Sigmoid colon (tissue), 7 donors: ENCODE data around the gene DENND4B. TPM values are rescaled to one million over a fixed set of nuclear protein-coding genes. Genes with fewer than 3 reads are reported as not detected.
A peak's percentile ranks its signal among the peaks of the same experiment; 100 is the strongest.

ENCODE experiments used
- DNase-seq: peaks from one replicate; pipeline ENCODE4 v3.0.0-alpha.2; 2019
- H3K27ac ChIP-seq, 4 donors: fragments of 200-600 bp; sonication (generic); one replicate each; pipeline ENCODE4 v1.5.1; 2016 to 2019; ENCODE audit warnings: mild to moderate bottlenecking in 1 of 4
- H3K27me3 ChIP-seq, 3 donors: fragments of 200-600 bp; sonication (generic); one replicate each; pipeline ENCODE4 v1.5.1; 2019; ENCODE audit warnings: mild to moderate bottlenecking in 1 of 3
- H3K36me3 ChIP-seq, 4 donors: fragments of 200-600 bp; sonication (generic); one replicate each; pipeline ENCODE4 v1.5.1; 2016 to 2019
- H3K4me1 ChIP-seq, 4 donors: fragments of 200-600 bp; sonication (generic); one replicate each; pipeline ENCODE4 v1.5.1; 2017 to 2019
- H3K4me3 ChIP-seq, 4 donors: fragments of 200-600 bp; sonication (generic); one replicate each; pipeline ENCODE4 v1.5.1; 2017 to 2019; ENCODE audit warnings: mild to moderate bottlenecking in 2 of 4, moderate library complexity in 1 of 4
- H3K9me3 ChIP-seq, 4 donors: fragments of 200-600 bp in 3 of 4; sonication (generic) in 3 of 4; one replicate each; pipeline versions ENCODE4 v1.5.1 to v1.6.1; 2013 to 2019
- CTCF ChIP-seq, 4 experiments: fragments of 450-650 bp in 3 of 4; fragments of 200-600 bp in 1 of 4; IDR thresholded peaks; one replicate each; pipeline ENCODE4 v1.5.1; 2016 to 2019; ENCODE audit warnings: antibody characterized with exemption in 4 of 4, mild to moderate bottlenecking in 3 of 4, moderate library complexity in 2 of 4
- EP300 ChIP-seq, 4 donors: sonication (generic); formaldehyde crosslinking; IDR thresholded peaks; one replicate each; pipeline ENCODE4 v1.6.1; 2017; ENCODE audit warnings: antibody characterized with exemption in 4 of 4
- POLR2A ChIP-seq, 2 donors: fragments of 450-650 bp; IDR thresholded peaks; one replicate each; pipeline ENCODE4 v1.6.1; 2016; ENCODE audit warnings: antibody characterized with exemption in 2 of 2, mild to moderate bottlenecking in 2 of 2, moderate library complexity in 2 of 2
- POLR2AphosphoS5 ChIP-seq, 4 donors: sonication (generic); formaldehyde crosslinking; IDR thresholded peaks; one replicate each; pipeline ENCODE4 v1.6.1; 2017; ENCODE audit warnings: antibody characterized with exemption in 4 of 4
- WGBS, 2 donors: extraction: QIAGEN DNeasy Blood & Tissue Kit; methylation state at CpG; one replicate each; pipeline ENCODE4 v1.1.7; 2013; 5-methylcytosine and 5-hydroxymethylcytosine counted together
- intact Hi-C: fragments of 100-400 bp; cut with DNase I; formaldehyde crosslinking; loops from one replicate; pipeline ENCODE4 v1.15.1; 2023
- polyA plus RNA-seq, 3 donors: library from polyadenylated mRNA; stranded (reverse); fragments of 200-250 nt; gene quantifications; one replicate each; pipeline ENCODE4 v1.2.3, GENCODE V29; 2013
- total RNA-seq, 4 donors: library from RNA; depleted of rRNA; stranded (reverse); fragments of >200 nt; gene quantifications; one replicate each; pipeline ENCODE4 v1.1.0, GENCODE V29; 2016
- donor health status: healthy with polysubstance abuse.
- donor health status: Bipolar disorder and iron deficiency.
- donor health status: healthy.

DENND4B gene
- total and polyA plus RNA-seq, 7 donors = 4.9 to 41.6 (median 18.1) TPM

GRCh38 chr1:153968408-153968807 lies 21.9 kb upstream of the DENND4B start:
- 8 to 17% methylated on average over 13 of the region's 13 CpGs for WGBS, 2 donors
- intact Hi-C loops = loop anchor here (2.0 kb wide), 1 partner anchor 16 kb away; no protein-coding TSS in a partner anchor
- Histone ChIP-seq H3K36me3 (peaks cover 0 to 4% (median 0%) of the 10 kb centered on the region in 4 donors), H3K27ac (peak overlapping the region; percentile 82 to 93 (median 91)), H3K4me3 (peak overlapping the region; percentile 45 to 59 (median 53)), H3K4me1 (peaks cover 0 to 37% (median 28%) of the 10 kb centered on the region in 4 donors), H3K27me3 (no peaks in the 10 kb centered on the region), H3K9me3 (no peaks in the 10 kb centered on the region)
- DNase-seq = peak; percentile 70
- no peak for TF ChIP-seq POLR2AphosphoS5 (IDR thresholded peaks at IDR 0.05)
- TF ChIP-seq EP300 (IDR thresholded peaks at IDR 0.05) = no peak
- TF ChIP-seq POLR2A (IDR thresholded peaks at IDR 0.05) = no peak
- no peak for TF ChIP-seq CTCF (IDR thresholded peaks at IDR 0.05)

- peak overlapping the region; percentile 82 to 93 (median 91) for H3K27ac ChIP-seq
These were observed 21.5 kb upstream of the DENND4B start for GRCh38 chr1:153968000-153968363.

GRCh38 chr1:153967107-153967999 lies 20.8 kb upstream of the DENND4B start, which contains the start of gene CREB3L4:
CREB3L4 (plus strand) TSS chr1:153967902; CDS start chr1:153968526, 624 bp downstream.
- H3K4me3 ChIP-seq = peak within 1 kb of the TSS; percentile 45 to 59 (median 53)
- no peaks in the 10 kb centered on the region for H3K36me3 ChIP-seq
- peak; percentile 97 for DNase-seq
- H3K9me3 ChIP-seq = no peaks in the 10 kb centered on the region
- H3K27me3 ChIP-seq = no peaks in the 10 kb centered on the region
- intact Hi-C loops = no loop called here
- H3K27ac ChIP-seq = peak within 1 kb of the TSS; percentile 82 to 93 (median 91)
- peaks cover 0 to 44% (median 33%) of the 10 kb centered on the region in 4 donors for H3K4me1 ChIP-seq
- TF ChIP-seq EP300 (IDR thresholded peaks at IDR 0.05) (no peak), POLR2A (IDR thresholded peaks at IDR 0.05) (peak; percentile 66 to 72), CTCF (IDR thresholded peaks at IDR 0.05) (peak in 3 of 4 experiments; percentile 12 to 27 (median 25)), POLR2AphosphoS5 (IDR thresholded peaks at IDR 0.05) (peak; percentile 88 to 97 (median 95))
- WGBS, 2 donors = 0% methylated on average over 60 of the region's 60 CpGs

More at GRCh38 chr1:153968000-153968363, 21.5 kb upstream of the DENND4B start:
- Histone ChIP-seq H3K4me1 (peaks cover 0 to 37% (median 28%) of the 10 kb centered on the region in 4 donors), H3K27me3 (no peaks in the 10 kb centered on the region), H3K4me3 (peak overlapping the region; percentile 45 to 59 (median 53)), H3K36me3 (no peaks in the 10 kb centered on the region), H3K9me3 (no peaks in the 10 kb centered on the region)
- no peak for DNase-seq
- intact Hi-C loops = loop anchor here (2.0 kb wide), 1 partner anchor 17 kb away; no protein-coding TSS in a partner anchor
- 1 to 2% methylated on average over 8 of the region's 8 CpGs for WGBS, 2 donors
- TF ChIP-seq POLR2AphosphoS5 (IDR thresholded peaks at IDR 0.05) (no peak), CTCF (IDR thresholded peaks at IDR 0.05) (no peak), EP300 (IDR thresholded peaks at IDR 0.05) (no peak), POLR2A (IDR thresholded peaks at IDR 0.05) (no peak)

- DNase-seq = peak; percentile 82
- intact Hi-C loops = loop anchor here (1.0 kb wide), 1 partner anchor 22 kb away; the partner anchor contains the start of gene RAB13
These were observed 17.4 kb upstream of the DENND4B start for GRCh38 chr1:153963850-153964331.

More at GRCh38 chr1:153963850-153964331, 17.4 kb upstream of the DENND4B start:
- Histone ChIP-seq H3K9me3 (no peaks in the 10 kb centered on the region), H3K27ac (peak overlapping the region; percentile 95 to 98 (median 96)), H3K4me1 (peaks cover 0 to 67% (median 54%) of the 10 kb centered on the region in 4 donors), H3K4me3 (peak overlapping the region; percentile 62 to 84 (median 80)), H3K36me3 (peaks cover 0 to 21% (median 6%) of the 10 kb centered on the region in 4 donors), H3K27me3 (no peaks in the 10 kb centered on the region)
- TF ChIP-seq EP300 (IDR thresholded peaks at IDR 0.05) = no peak
- TF ChIP-seq CTCF (IDR thresholded peaks at IDR 0.05) = no peak
- TF ChIP-seq POLR2A (IDR thresholded peaks at IDR 0.05) = no peak
- no peak for TF ChIP-seq POLR2AphosphoS5 (IDR thresholded peaks at IDR 0.05)
- WGBS, 2 donors = 1 to 2% methylated on average over 22 of the region's 22 CpGs
